HCT116 (cell line): ENCODE measurements around the gene TGM1. TPM values are rescaled to one million over a fixed set of nuclear protein-coding genes. Genes with fewer than 3 reads are reported as not detected.
"Not testable (repeated sequence)": the region's sequence is repeated elsewhere in the genome, so short reads cannot be mapped to it uniquely, and the experiment has no call there.

Experiments used
- ATAC-seq: fragments of 200-7000 bp; cut with Tn5 transposase; 2 replicates; pipeline ENCODE4 v1.9.1; 2020; ENCODE audit warnings: mild to moderate bottlenecking, moderate library complexity
- BruUV-seq: library from RNA; stranded (reverse); fragments of 400-500 nt; replicated peaks from 2 replicates; lab custom pipeline; 2021; lab: Mats Ljungman, UMichigan
- CTCF ChIA-PET: fragments of 300-600 bp; sonication (Branson Sonifier 250); formaldehyde crosslinking; loops from one replicate; lab custom pipeline; 2021; ENCODE audit warnings: antibody characterized with exemption; lab: Charles Lee
- POLR2A ChIA-PET: fragments of 300-600, 350-600 bp; sonication (Branson Sonifier 250); formaldehyde crosslinking; loops from one replicate; lab custom pipeline; 2021; ENCODE audit warnings: antibody characterized with exemption; lab: Charles Lee
- RAD21 ChIA-PET, 2 experiments: fragments of 300-600 bp; sonication (Branson Sonifier 250); formaldehyde crosslinking; loops; one replicate each; lab custom pipeline; 2023; ENCODE audit warnings: low total read pairs in 2 of 2; ENCODE audit not compliant: uncharacterized antibody in 2 of 2, unreplicated experiment in 2 of 2, low non-redundant PET in 1 of 2; lab: Charles Lee
- DNase-seq: peaks from one replicate; pipeline ENCODE4 v3.0.0-alpha.2; 2010; ENCODE audit warnings: low read depth, low spot score
- H2AFZ ChIP-seq: fragments of 200-600 bp; shearing (Covaris generic), sonication (generic); 2 replicates; pipeline ENCODE4 v1.6.1; 2017; ENCODE audit warnings: low read depth, mixed run types, mixed read lengths, antibody characterized with exemption, low read length; ENCODE audit not compliant: poor library complexity, severe bottlenecking
- H3K27ac ChIP-seq: 2 replicates; pipeline ENCODE4 v1.5.1; 2012; ENCODE audit warnings: low read depth, low read length
- H3K27me3 ChIP-seq: fragments of 200-600 bp; sonication (generic); 2 replicates; pipeline ENCODE4 v1.6.1; 2016; ENCODE audit warnings: mixed run types, low read length, mixed read lengths; ENCODE audit not compliant: insufficient read depth
- H3K36me3 ChIP-seq, 2 experiments: fragments of 200-500 bp in 1 of 2; fragments of 200-600 bp in 1 of 2; sonication (Bioruptor generic) in 1 of 2; sonication (generic) in 1 of 2; 2 replicates each; pipeline versions ENCODE4 v1.5.1 to v1.6.1; 2014 to 2016; ENCODE audit warnings: low read length in 2 of 2, inconsistent platforms in 1 of 2, mixed read lengths in 1 of 2, mixed run types in 1 of 2; ENCODE audit not compliant: insufficient read depth in 2 of 2, control insufficient read depth in 1 of 2
- H3K4me1 ChIP-seq, 2 experiments: fragments of 200-600 bp in 1 of 2; sonication (generic) in 1 of 2; 2 replicates each; pipeline versions ENCODE4 v1.5.1 to v1.6.1; 2012 to 2017; ENCODE audit warnings: low read length in 2 of 2, inconsistent platforms in 1 of 2, mild to moderate bottlenecking in 1 of 2, mixed read lengths in 1 of 2, mixed run types in 1 of 2, moderate library complexity in 1 of 2; ENCODE audit not compliant: insufficient read depth in 2 of 2, control insufficient read depth in 1 of 2
- H3K4me2 ChIP-seq: fragments of 200-600 bp; sonication (generic); 2 replicates; pipeline ENCODE4 v1.6.1; 2017; ENCODE audit warnings: mixed run types, low read length, mixed read lengths
- H3K4me3 ChIP-seq, 2 experiments: fragments of 200-600 bp in 1 of 2; sonication (generic) in 1 of 2; replicated peaks in 1 of 2; 2 replicates each; pipeline ENCODE4 v1.5.1; 2011 to 2016; ENCODE audit warnings: low read length in 2 of 2, control low read depth in 1 of 2, low read depth in 1 of 2, mild to moderate bottlenecking in 1 of 2, mixed read lengths in 1 of 2, mixed run types in 1 of 2
- H3K79me2 ChIP-seq: fragments of 200-600 bp; sonication (generic); 2 replicates; pipeline ENCODE4 v1.6.1; 2017; ENCODE audit warnings: mild to moderate bottlenecking, mixed run types, low read length, moderate library complexity, mixed read lengths; ENCODE audit not compliant: insufficient read depth
- H3K9ac ChIP-seq: fragments of 200-600 bp; sonication (generic); 2 replicates; pipeline ENCODE4 v1.6.1; 2016; ENCODE audit warnings: low read length, mixed read lengths
- H3K9me2 ChIP-seq: fragments of 200-600 bp; sonication (generic), shearing (Covaris generic); 2 replicates; pipeline ENCODE4 v1.6.1; 2017; ENCODE audit warnings: mixed run types, mild to moderate bottlenecking, moderate library complexity; ENCODE audit not compliant: insufficient read depth
- H3K9me3 ChIP-seq, 2 experiments: fragments of 200-500 bp in 1 of 2; fragments of 200-600 bp in 1 of 2; sonication (Bioruptor generic) in 1 of 2; sonication (generic) in 1 of 2; 2 replicates each; pipeline ENCODE4 v1.6.1; 2014 to 2017; ENCODE audit warnings: low read length in 2 of 2, mixed read lengths in 2 of 2, inconsistent platforms in 1 of 2, low read depth in 1 of 2, mild to moderate bottlenecking in 1 of 2, mixed run types in 1 of 2, moderate library complexity in 1 of 2; ENCODE audit not compliant: control insufficient read depth in 1 of 2, insufficient read depth in 1 of 2
- H4K20me1 ChIP-seq: fragments of 200-600 bp; sonication (generic), shearing (Covaris generic); 2 replicates; pipeline ENCODE4 v1.6.1; 2017; ENCODE audit warnings: mixed run types, mild to moderate bottlenecking, moderate library complexity; ENCODE audit not compliant: insufficient read depth
- SP1 ChIP-seq: IDR thresholded peaks from 2 replicates; pipeline ENCODE4 v1.6.1; 2012; ENCODE audit warnings: low read depth
- ZFX ChIP-seq: fragments of 450-650 bp; IDR thresholded peaks from 2 replicates; pipeline ENCODE4 v1.6.1; 2017
- intact Hi-C: fragments of 100-400 bp; cut with micrococcal nuclease; formaldehyde crosslinking; loops from 2 replicates; pipeline ENCODE4 v1.10.0; 2022
- total RNA-seq: library from RNA; stranded (reverse); gene quantifications from one replicate; pipeline ENCODE4 v1.2.1, GENCODE V29; 2021; ENCODE audit not compliant: unreplicated experiment
- TF ChIP-seq, protein P1 (sequence below): IDR thresholded peaks from 2 replicates; pipeline ENCODE4 v1.6.1; 2012; ENCODE audit warnings: low read depth
- TF ChIP-seq, protein P2 (sequence below), 3 experiments: fragments of 200-600 bp in 1 of 3; sonication (generic) in 1 of 3; IDR thresholded peaks in 2 of 3; conservative IDR thresholded peaks in 1 of 3; 2 replicates each; pipeline ENCODE4 v1.5.1; 2012 to 2017; ENCODE audit warnings: low read depth in 2 of 3, low read length in 2 of 3, antibody characterized with exemption in 1 of 3, borderline replicate concordance in 1 of 3, control low read depth in 1 of 3, mild to moderate bottlenecking in 1 of 3, mixed read lengths in 1 of 3, mixed run types in 1 of 3, moderate library complexity in 1 of 3; ENCODE audit not compliant: insufficient read depth in 1 of 3

TGM1 gene
- total RNA-seq, 1 experiment from 2014 or later, result 5.6 TPM

DNA sequence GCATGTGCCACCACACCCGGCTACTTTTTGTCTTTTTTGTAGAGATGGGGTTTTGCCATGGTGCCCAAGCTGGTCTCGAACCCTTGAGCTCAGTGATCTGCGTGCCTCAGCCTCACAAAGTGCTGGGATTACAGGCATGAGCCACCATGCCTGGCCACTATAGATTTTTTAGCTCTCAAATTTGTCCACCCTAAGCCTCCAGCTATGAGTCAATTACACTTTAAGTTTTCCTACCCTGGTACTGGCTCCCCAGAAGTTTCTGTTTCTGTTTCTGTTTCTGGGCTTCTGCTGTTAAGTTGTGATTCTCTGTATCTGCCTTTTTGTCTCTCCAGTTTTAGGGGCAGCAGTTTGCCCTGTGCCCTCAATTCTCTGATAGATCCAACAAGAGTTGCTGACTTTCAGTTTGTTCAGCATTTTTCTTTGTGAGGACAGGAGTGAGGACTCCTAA, 16.2 kb downstream of the TGM1 start (continued):
- TF ChIP-seq, protein P1, sequence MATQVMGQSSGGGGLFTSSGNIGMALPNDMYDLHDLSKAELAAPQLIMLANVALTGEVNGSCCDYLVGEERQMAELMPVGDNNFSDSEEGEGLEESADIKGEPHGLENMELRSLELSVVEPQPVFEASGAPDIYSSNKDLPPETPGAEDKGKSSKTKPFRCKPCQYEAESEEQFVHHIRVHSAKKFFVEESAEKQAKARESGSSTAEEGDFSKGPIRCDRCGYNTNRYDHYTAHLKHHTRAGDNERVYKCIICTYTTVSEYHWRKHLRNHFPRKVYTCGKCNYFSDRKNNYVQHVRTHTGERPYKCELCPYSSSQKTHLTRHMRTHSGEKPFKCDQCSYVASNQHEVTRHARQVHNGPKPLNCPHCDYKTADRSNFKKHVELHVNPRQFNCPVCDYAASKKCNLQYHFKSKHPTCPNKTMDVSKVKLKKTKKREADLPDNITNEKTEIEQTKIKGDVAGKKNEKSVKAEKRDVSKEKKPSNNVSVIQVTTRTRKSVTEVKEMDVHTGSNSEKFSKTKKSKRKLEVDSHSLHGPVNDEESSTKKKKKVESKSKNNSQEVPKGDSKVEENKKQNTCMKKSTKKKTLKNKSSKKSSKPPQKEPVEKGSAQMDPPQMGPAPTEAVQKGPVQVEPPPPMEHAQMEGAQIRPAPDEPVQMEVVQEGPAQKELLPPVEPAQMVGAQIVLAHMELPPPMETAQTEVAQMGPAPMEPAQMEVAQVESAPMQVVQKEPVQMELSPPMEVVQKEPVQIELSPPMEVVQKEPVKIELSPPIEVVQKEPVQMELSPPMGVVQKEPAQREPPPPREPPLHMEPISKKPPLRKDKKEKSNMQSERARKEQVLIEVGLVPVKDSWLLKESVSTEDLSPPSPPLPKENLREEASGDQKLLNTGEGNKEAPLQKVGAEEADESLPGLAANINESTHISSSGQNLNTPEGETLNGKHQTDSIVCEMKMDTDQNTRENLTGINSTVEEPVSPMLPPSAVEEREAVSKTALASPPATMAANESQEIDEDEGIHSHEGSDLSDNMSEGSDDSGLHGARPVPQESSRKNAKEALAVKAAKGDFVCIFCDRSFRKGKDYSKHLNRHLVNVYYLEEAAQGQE, result no peak
- no peak for TF ChIP-seq SP1
- TF ChIP-seq, protein P2, sequence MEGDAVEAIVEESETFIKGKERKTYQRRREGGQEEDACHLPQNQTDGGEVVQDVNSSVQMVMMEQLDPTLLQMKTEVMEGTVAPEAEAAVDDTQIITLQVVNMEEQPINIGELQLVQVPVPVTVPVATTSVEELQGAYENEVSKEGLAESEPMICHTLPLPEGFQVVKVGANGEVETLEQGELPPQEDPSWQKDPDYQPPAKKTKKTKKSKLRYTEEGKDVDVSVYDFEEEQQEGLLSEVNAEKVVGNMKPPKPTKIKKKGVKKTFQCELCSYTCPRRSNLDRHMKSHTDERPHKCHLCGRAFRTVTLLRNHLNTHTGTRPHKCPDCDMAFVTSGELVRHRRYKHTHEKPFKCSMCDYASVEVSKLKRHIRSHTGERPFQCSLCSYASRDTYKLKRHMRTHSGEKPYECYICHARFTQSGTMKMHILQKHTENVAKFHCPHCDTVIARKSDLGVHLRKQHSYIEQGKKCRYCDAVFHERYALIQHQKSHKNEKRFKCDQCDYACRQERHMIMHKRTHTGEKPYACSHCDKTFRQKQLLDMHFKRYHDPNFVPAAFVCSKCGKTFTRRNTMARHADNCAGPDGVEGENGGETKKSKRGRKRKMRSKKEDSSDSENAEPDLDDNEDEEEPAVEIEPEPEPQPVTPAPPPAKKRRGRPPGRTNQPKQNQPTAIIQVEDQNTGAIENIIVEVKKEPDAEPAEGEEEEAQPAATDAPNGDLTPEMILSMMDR (IDR thresholded peaks at IDR 0.05 in 2 of 3, conservative IDR thresholded peaks at IDR 0.05 in 1 of 3; ENCODE audit: borderline replicate concordance in 1 of 3, insufficient read depth in 1 of 3, low read depth in 2 of 3, low read length in 2 of 3), result no peak
- TF ChIP-seq ZFX, result no peak

GRCh38 chr14:24245350-24245749, 17.6 kb downstream of the TGM1 start:
- H3K27me3 ChIP-seq, BruUV-seq, H3K9me2 ChIP-seq, H3K4me2 ChIP-seq, H2AFZ ChIP-seq, H3K36me3 ChIP-seq, DNase-seq, H3K9ac ChIP-seq, H3K9me3 ChIP-seq, H3K27ac ChIP-seq, ATAC-seq, intact Hi-C loops, RAD21 ChIA-PET, H4K20me1 ChIP-seq, H3K4me3 ChIP-seq, H3K79me2 ChIP-seq: not testable (repeated sequence)
- ChIA-PET CTCF (interaction anchor here (1.2 kb wide), 2 partner anchors 52 to 62 kb away, joined by 3 to 4 read pairs; no protein-coding TSS in a partner anchor), POLR2A (interaction anchor here (1.1 kb wide), 1 partner anchor 26 kb away, joined by 3 read pairs; the partner anchor contains the start of gene RABGGTA)
- H3K4me1 ChIP-seq, result peaks cover 11 to 30% of the 10 kb centered on the region in 2 experiments
